COLO668 (cell line): ENCODE results near the gene TCF7L1.

Experiments
- DNase-seq: peaks from one replicate; lab custom pipeline; 2025; ENCODE audit not compliant: unreplicated experiment; lab: John Stamatoyannopoulos, UW

Gene TCF7L1

GRCh38 chr2:85250045-85250444 lies 116.9 kb downstream of the TCF7L1 start:
- no peak for DNase-seq

- no peak for DNase-seq
Measured at GRCh38 chr2:85251070-85251616, 118.0 kb downstream of the TCF7L1 start.

GRCh38 chr2:85253890-85254289 lies 120.7 kb downstream of the TCF7L1 start:
- no peak for DNase-seq

GRCh38 chr2:85254540-85255300 lies 121.5 kb downstream of the TCF7L1 start:
- DNase-seq = no peak

GRCh38 chr2:85255456-85255812 lies 122.2 kb downstream of the TCF7L1 start:
- DNase-seq = peak; percentile 52

- DNase-seq = no peak
Measured at GRCh38 chr2:85255813-85256594, 122.8 kb downstream of the TCF7L1 start.

GRCh38 chr2:85257359-85257969 lies 124.3 kb downstream of the TCF7L1 start:
- DNase-seq = no peak

- no peak for DNase-seq
Measured at GRCh38 chr2:85257970-85258605, 124.9 kb downstream of the TCF7L1 start.

- DNase-seq = no peak
Measured at GRCh38 chr2:85259101-85259590, 126.0 kb downstream of the TCF7L1 start.

- no peak for DNase-seq
Measured at GRCh38 chr2:85259879-85260278, 126.7 kb downstream of the TCF7L1 start.

GRCh38 chr2:85263591-85263990 lies 130.4 kb downstream of the TCF7L1 start:
- no peak for DNase-seq

- DNase-seq = no peak
Measured at GRCh38 chr2:85264471-85264870, 131.3 kb downstream of the TCF7L1 start.

GRCh38 chr2:85265304-85265703 lies 132.1 kb downstream of the TCF7L1 start:
- DNase-seq = no peak

GRCh38 chr2:85266146-85267041 lies 133.2 kb downstream of the TCF7L1 start:
- peak; percentile 75 for DNase-seq

- no peak for DNase-seq
Measured at GRCh38 chr2:85269959-85270358, 136.8 kb downstream of the TCF7L1 start.

- no peak for DNase-seq
Measured at GRCh38 chr2:85272357-85272756, 139.2 kb downstream of the TCF7L1 start.

- peak; percentile 71 for DNase-seq
Measured at GRCh38 chr2:85273738-85274731, 140.8 kb downstream of the TCF7L1 start.

GRCh38 chr2:85275984-85276540 lies 142.9 kb downstream of the TCF7L1 start:
- no peak for DNase-seq
